DOHH2 (cell line): ENCODE data around the gene PEAK1.

ENCODE experiments used
- EZH2phosphoT487 ChIP-seq: fragments of 200-600 bp; sonication (generic); IDR thresholded peaks from 2 replicates; pipeline ENCODE4 v1.6.1; 2017; ENCODE audit warnings: borderline replicate concordance, mild to moderate bottlenecking, antibody characterized with exemption, low read length, moderate library complexity, mixed read lengths
- TF ChIP-seq, protein P1 (sequence below): fragments of 200-600 bp; sonication (generic); IDR thresholded peaks from one replicate; pipeline ENCODE4 v1.5.1; 2014; ENCODE audit warnings: antibody characterized with exemption, mild to moderate bottlenecking, low read depth, low read length; ENCODE audit not compliant: poor library complexity, severe bottlenecking

DNA sequence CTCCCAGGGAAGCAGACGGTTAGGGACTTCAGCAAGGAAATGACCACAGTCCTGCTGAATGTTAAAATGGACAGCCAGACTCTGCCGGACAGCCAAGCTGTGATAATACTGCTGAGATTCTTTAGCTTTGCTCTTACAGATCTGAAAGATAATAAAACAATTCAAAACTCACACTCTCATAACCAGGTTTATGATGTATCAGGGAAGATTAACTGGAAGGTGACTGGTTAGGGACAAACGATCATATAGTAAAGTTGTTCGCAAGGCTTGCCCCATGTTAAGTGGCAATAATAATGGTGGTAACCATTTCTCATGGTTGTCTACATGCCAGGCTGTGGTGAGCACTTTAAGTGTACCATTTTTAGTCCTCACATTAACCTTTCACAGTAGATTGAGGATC lies 304.7 kb downstream of the PEAK1 start:
- TF ChIP-seq, protein P1, sequence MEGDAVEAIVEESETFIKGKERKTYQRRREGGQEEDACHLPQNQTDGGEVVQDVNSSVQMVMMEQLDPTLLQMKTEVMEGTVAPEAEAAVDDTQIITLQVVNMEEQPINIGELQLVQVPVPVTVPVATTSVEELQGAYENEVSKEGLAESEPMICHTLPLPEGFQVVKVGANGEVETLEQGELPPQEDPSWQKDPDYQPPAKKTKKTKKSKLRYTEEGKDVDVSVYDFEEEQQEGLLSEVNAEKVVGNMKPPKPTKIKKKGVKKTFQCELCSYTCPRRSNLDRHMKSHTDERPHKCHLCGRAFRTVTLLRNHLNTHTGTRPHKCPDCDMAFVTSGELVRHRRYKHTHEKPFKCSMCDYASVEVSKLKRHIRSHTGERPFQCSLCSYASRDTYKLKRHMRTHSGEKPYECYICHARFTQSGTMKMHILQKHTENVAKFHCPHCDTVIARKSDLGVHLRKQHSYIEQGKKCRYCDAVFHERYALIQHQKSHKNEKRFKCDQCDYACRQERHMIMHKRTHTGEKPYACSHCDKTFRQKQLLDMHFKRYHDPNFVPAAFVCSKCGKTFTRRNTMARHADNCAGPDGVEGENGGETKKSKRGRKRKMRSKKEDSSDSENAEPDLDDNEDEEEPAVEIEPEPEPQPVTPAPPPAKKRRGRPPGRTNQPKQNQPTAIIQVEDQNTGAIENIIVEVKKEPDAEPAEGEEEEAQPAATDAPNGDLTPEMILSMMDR = no peak
- no peak for TF ChIP-seq EZH2phosphoT487
